Urinary bladder (tissue), 4 donors: ENCODE data around the gene IPPK. TPM values are rescaled to one million over a fixed set of nuclear protein-coding genes. Genes with fewer than 3 reads are reported as not detected.
"Not testable (repeated sequence)": the region's sequence is repeated elsewhere in the genome, so short reads cannot be mapped to it uniquely, and the experiment has no call there.

ENCODE experiments used
- DNase-seq: peaks from one replicate; pipeline ENCODE4 v3.0.0-alpha.2; 2015; ENCODE audit errors: extremely low spot score
- H3K27ac ChIP-seq: one replicate; pipeline ENCODE4 v1.5.1; 2013; ENCODE audit warnings: low read depth, mild to moderate bottlenecking, moderate library complexity
- H3K36me3 ChIP-seq: one replicate; pipeline ENCODE4 v1.6.1; 2013; ENCODE audit warnings: mild to moderate bottlenecking, moderate library complexity; ENCODE audit not compliant: insufficient read depth
- H3K4me1 ChIP-seq: one replicate; pipeline ENCODE4 v1.6.1; 2013; ENCODE audit warnings: mild to moderate bottlenecking, moderate library complexity; ENCODE audit not compliant: insufficient read depth
- H3K4me3 ChIP-seq: one replicate; pipeline ENCODE4 v1.5.1; 2013; ENCODE audit warnings: low read depth, low read length
- WGBS: extraction: QIAGEN DNeasy Blood & Tissue Kit; methylation state at CpG from one replicate; pipeline ENCODE4 v1.1.7; 2013; 5-methylcytosine and 5-hydroxymethylcytosine counted together
- polyA plus RNA-seq: library from polyadenylated mRNA; stranded (reverse); fragments of 200-250 nt; gene quantifications from one replicate; pipeline ENCODE4 v1.2.3, GENCODE V29; 2013
- total RNA-seq: library from RNA; depleted of rRNA; stranded (reverse); fragments of >200 nt; gene quantifications from one replicate; pipeline ENCODE4 v1.2.3, GENCODE V29; 2014
- donor health status: healthy with polysubstance abuse.
- donor health status: healthy.

Gene IPPK
- total and polyA plus RNA-seq, 2 donors = 5.3 to 10.1 TPM

GRCh38 chr9:92605224-92605623 lies 64.7 kb downstream of the IPPK start:
- no peak for DNase-seq
- H3K36me3 ChIP-seq = no peaks in the 10 kb centered on the region
- H3K27ac ChIP-seq = no peak overlapping the region
- peaks cover 2% of the 10 kb centered on the region for H3K4me1 ChIP-seq
- no peak overlapping the region for H3K4me3 ChIP-seq
- 95% methylated on average over 5 of the region's 5 CpGs for WGBS

GRCh38 chr9:92603990-92604389 lies 65.9 kb downstream of the IPPK start:
- H3K4me1 ChIP-seq = peaks cover 2% of the 10 kb centered on the region
- DNase-seq = no peak
- H3K27ac ChIP-seq = no peak overlapping the region
- no peaks in the 10 kb centered on the region for H3K36me3 ChIP-seq
- 95% methylated on average over 5 of the region's 5 CpGs for WGBS
- no peak overlapping the region for H3K4me3 ChIP-seq

- H3K4me3 ChIP-seq = no peak overlapping the region
- WGBS = 89% methylated on average over 5 of the region's 5 CpGs
- peaks cover 2% of the 10 kb centered on the region for H3K4me1 ChIP-seq
- H3K36me3 ChIP-seq = no peaks in the 10 kb centered on the region
- DNase-seq = no peak
- H3K27ac ChIP-seq = no peak overlapping the region
Observed at GRCh38 chr9:92603100-92603499, 66.8 kb downstream of the IPPK start.

GRCh38 chr9:92602413-92602812 lies 67.5 kb downstream of the IPPK start:
- Histone ChIP-seq H3K27ac (no peak overlapping the region), H3K4me3 (no peak overlapping the region), H3K36me3 (no peaks in the 10 kb centered on the region), H3K4me1 (peaks cover 2% of the 10 kb centered on the region)
- 96% methylated on average over 10 of the region's 10 CpGs for WGBS
- no peak for DNase-seq

GRCh38 chr9:92601451-92601850 lies 68.5 kb downstream of the IPPK start:
- DNase-seq = no peak
- WGBS = 83% methylated on average over 12 of the region's 12 CpGs
- Histone ChIP-seq H3K27ac (peak overlapping the region; percentile 12), H3K4me3 (no peak overlapping the region), H3K36me3 (no peaks in the 10 kb centered on the region), H3K4me1 (peaks cover 4% of the 10 kb centered on the region)

- no peak overlapping the region for H3K4me3 ChIP-seq
- H3K36me3 ChIP-seq = no peaks in the 10 kb centered on the region
- H3K27ac ChIP-seq = peak overlapping the region; percentile 70
- DNase-seq = no peak
- WGBS = 52% methylated on average over 12 of the region's 12 CpGs
- peaks cover 4% of the 10 kb centered on the region for H3K4me1 ChIP-seq
Observed at GRCh38 chr9:92600462-92601261, 69.3 kb downstream of the IPPK start.

GRCh38 chr9:92599938-92600461 lies 69.9 kb downstream of the IPPK start:
- no peak overlapping the region for H3K4me3 ChIP-seq
- WGBS = 70% methylated on average over 4 of the region's 4 CpGs
- DNase-seq = no peak
- no peaks in the 10 kb centered on the region for H3K36me3 ChIP-seq
- peaks cover 4% of the 10 kb centered on the region for H3K4me1 ChIP-seq
- H3K27ac ChIP-seq = peak overlapping the region; percentile 55

GRCh38 chr9:92598382-92598781 lies 71.5 kb downstream of the IPPK start:
- WGBS = 83% methylated on average over 2 of the region's 2 CpGs
- Histone ChIP-seq H3K4me3 (no peak overlapping the region), H3K4me1 (peaks cover 4% of the 10 kb centered on the region), H3K27ac (no peak overlapping the region), H3K36me3 (no peaks in the 10 kb centered on the region)
- no peak for DNase-seq

GRCh38 chr9:92595930-92596329 lies 74.0 kb downstream of the IPPK start:
- Histone ChIP-seq H3K36me3 (no peaks in the 10 kb centered on the region), H3K4me3 (no peak overlapping the region), H3K4me1 (peaks cover 4% of the 10 kb centered on the region), H3K27ac (no peak overlapping the region)
- no peak for DNase-seq
- WGBS = 86% methylated on average over 1 of the region's 1 CpG

GRCh38 chr9:92595075-92595474 lies 74.9 kb downstream of the IPPK start:
- H3K4me3 ChIP-seq, H3K4me1 ChIP-seq, H3K36me3 ChIP-seq, H3K27ac ChIP-seq, DNase-seq: not testable (repeated sequence)
- WGBS = 100% methylated on average over 1 of the region's 1 CpG

GRCh38 chr9:92592946-92593861 lies 76.7 kb downstream of the IPPK start:
- Histone ChIP-seq H3K36me3 (no peaks in the 10 kb centered on the region), H3K4me3 (no peak overlapping the region), H3K4me1 (peaks cover 2% of the 10 kb centered on the region), H3K27ac (no peak overlapping the region)
- DNase-seq = no peak
- WGBS = 40% methylated on average over 7 of the region's 7 CpGs

- 94% methylated on average over 1 of the region's 1 CpG for WGBS
- Histone ChIP-seq H3K4me1 (peaks cover 2% of the 10 kb centered on the region), H3K4me3 (no peak overlapping the region), H3K36me3 (no peaks in the 10 kb centered on the region), H3K27ac (no peak overlapping the region)
- DNase-seq = no peak
Observed at GRCh38 chr9:92592537-92592936, 77.4 kb downstream of the IPPK start.

GRCh38 chr9:92590377-92590776 lies 79.6 kb downstream of the IPPK start:
- H3K4me3 ChIP-seq = no peak overlapping the region
- peak; percentile 66 for DNase-seq
- no peaks in the 10 kb centered on the region for H3K36me3 ChIP-seq
- no peak overlapping the region for H3K27ac ChIP-seq
- H3K4me1 ChIP-seq = no peaks in the 10 kb centered on the region
- 8% methylated on average over 3 of the region's 3 CpGs for WGBS

GRCh38 chr9:92589923-92590322 lies 80.0 kb downstream of the IPPK start:
- Histone ChIP-seq H3K4me3 (no peak overlapping the region), H3K27ac (no peak overlapping the region), H3K36me3 (no peaks in the 10 kb centered on the region), H3K4me1 (no peaks in the 10 kb centered on the region)
- DNase-seq = no peak
- 60% methylated on average over 1 of the region's 1 CpG for WGBS
